ENCODE measurements around the gene STPG2. TPM values are rescaled to one million over a fixed set of nuclear protein-coding genes. Genes with fewer than 3 reads are reported as not detected.
"Not testable (repeated sequence)": the region's sequence is repeated elsewhere in the genome, so short reads cannot be mapped to it uniquely, and the experiment has no call there.

The STPG2 gene
- total RNA-seq, 1 donor from 2014 or later = not detected

GRCh38 chr4:97950836-97951235 lies 192.4 kb downstream of the STPG2 start:
- no peak for DNase-seq (ENCODE audit: low read depth in 2 of 2)

- DNase-seq (ENCODE audit: low read depth in 2 of 2) = no peak
Measured at GRCh38 chr4:97942951-97943350, 200.3 kb downstream of the STPG2 start.

GRCh38 chr4:97942137-97942536 lies 201.1 kb downstream of the STPG2 start:
- no peak for DNase-seq (ENCODE audit: low read depth in 2 of 2)

- no peak for DNase-seq (ENCODE audit: low read depth in 2 of 2)
Measured at GRCh38 chr4:97938141-97938540, 205.1 kb downstream of the STPG2 start.

GRCh38 chr4:97924341-97924958 lies 218.8 kb downstream of the STPG2 start:
- DNase-seq (ENCODE audit: low read depth in 2 of 2) = no peak

- DNase-seq (ENCODE audit: low read depth in 2 of 2) = no peak
Measured at GRCh38 chr4:97923096-97923495, 220.2 kb downstream of the STPG2 start.

GRCh38 chr4:97917115-97917514 lies 226.2 kb downstream of the STPG2 start:
- DNase-seq (ENCODE audit: low read depth in 2 of 2) = no peak

- no peak for DNase-seq (ENCODE audit: low read depth in 2 of 2)
Measured at GRCh38 chr4:97912156-97912555, 231.1 kb downstream of the STPG2 start.

GRCh38 chr4:97911236-97911906 lies 231.9 kb downstream of the STPG2 start:
- DNase-seq (ENCODE audit: low read depth in 2 of 2) = no peak

- no peak for DNase-seq (ENCODE audit: low read depth in 2 of 2)
Measured at GRCh38 chr4:97910005-97910404, 233.3 kb downstream of the STPG2 start.

- DNase-seq (ENCODE audit: low read depth in 2 of 2) = not testable (repeated sequence)
Measured at GRCh38 chr4:97903436-97904189, 239.7 kb downstream of the STPG2 start.

GRCh38 chr4:97900229-97900628 lies 243.0 kb downstream of the STPG2 start:
- no peak for DNase-seq (ENCODE audit: low read depth in 2 of 2)

GRCh38 chr4:97892592-97893266 lies 250.5 kb downstream of the STPG2 start:
- no peak for DNase-seq (ENCODE audit: low read depth in 2 of 2)

GRCh38 chr4:97879942-97880341 lies 263.3 kb downstream of the STPG2 start:
- DNase-seq (ENCODE audit: low read depth in 2 of 2) = no peak

GRCh38 chr4:97868097-97868496 lies 275.2 kb downstream of the STPG2 start:
- no peak for DNase-seq (ENCODE audit: low read depth in 2 of 2)

GRCh38 chr4:97867557-97868091 lies 275.7 kb downstream of the STPG2 start:
- DNase-seq (ENCODE audit: low read depth in 2 of 2) = no peak

- DNase-seq (ENCODE audit: low read depth in 2 of 2) = no peak
Measured at GRCh38 chr4:97866821-97867556, 276.3 kb downstream of the STPG2 start.

- no peak for DNase-seq (ENCODE audit: low read depth in 2 of 2)
Measured at GRCh38 chr4:97851115-97851514, 292.2 kb downstream of the STPG2 start.

GRCh38 chr4:97845758-97846157 lies 297.5 kb downstream of the STPG2 start:
- no peak for DNase-seq (ENCODE audit: low read depth in 2 of 2)

GRCh38 chr4:97841512-97841911 lies 301.8 kb downstream of the STPG2 start:
- DNase-seq (ENCODE audit: low read depth in 2 of 2) = no peak

- no peak for DNase-seq (ENCODE audit: low read depth in 2 of 2)
Measured at GRCh38 chr4:97836662-97837061, 306.6 kb downstream of the STPG2 start.
